CD4-positive, alpha-beta T cell treated with Interleukin-6 at 100 ng/mL for 8 hours (primary cell): ENCODE data around the gene TP53I11.

Experiments
- DNase-seq: peaks from one replicate; pipeline ENCODE4 v3.0.0-alpha.2; 2020; ENCODE audit warnings: mixed read lengths, low spot score

The TP53I11 gene

GRCh38 chr11:44978274-44978960 is 27.7 kb upstream of the TP53I11 start:
- no peak for DNase-seq

GRCh38 chr11:44977493-44977984 is 26.9 kb upstream of the TP53I11 start:
- peak; percentile 26 for DNase-seq

GRCh38 chr11:44976576-44976975 is 25.9 kb upstream of the TP53I11 start:
- DNase-seq: no peak

GRCh38 chr11:44974402-44975000 is 23.8 kb upstream of the TP53I11 start:
- DNase-seq: no peak

GRCh38 chr11:44973632-44974401 is 23.1 kb upstream of the TP53I11 start:
- DNase-seq: no peak

GRCh38 chr11:44972746-44973435 is 22.2 kb upstream of the TP53I11 start:
- no peak for DNase-seq

- no peak for DNase-seq
These were observed 20.5 kb upstream of the TP53I11 start for GRCh38 chr11:44971185-44971584.

- DNase-seq: no peak
These were observed 19.6 kb upstream of the TP53I11 start for GRCh38 chr11:44970293-44970692.

GRCh38 chr11:44969651-44970252 is 19.1 kb upstream of the TP53I11 start:
- DNase-seq: no peak

- no peak for DNase-seq
These were observed 17.8 kb upstream of the TP53I11 start for GRCh38 chr11:44968510-44968909.

GRCh38 chr11:44967930-44968496 is 17.3 kb upstream of the TP53I11 start:
- DNase-seq: no peak

- no peak for DNase-seq
These were observed 16.0 kb upstream of the TP53I11 start for GRCh38 chr11:44966694-44967093.

- no peak for DNase-seq
These were observed 14.0 kb upstream of the TP53I11 start for GRCh38 chr11:44964526-44965209.

- no peak for DNase-seq
These were observed 13.3 kb upstream of the TP53I11 start for GRCh38 chr11:44963948-44964347.

GRCh38 chr11:44963136-44963535 is 12.5 kb upstream of the TP53I11 start:
- no peak for DNase-seq

- DNase-seq: no peak
These were observed 11.8 kb upstream of the TP53I11 start for GRCh38 chr11:44962464-44962863.

GRCh38 chr11:44960200-44960845 is 9.6 kb upstream of the TP53I11 start:
- DNase-seq: no peak

GRCh38 chr11:44959064-44959463 is 8.4 kb upstream of the TP53I11 start:
- no peak for DNase-seq

GRCh38 chr11:44957776-44958564 is 7.3 kb upstream of the TP53I11 start:
- no peak for DNase-seq

GRCh38 chr11:44957040-44957515 is 6.4 kb upstream of the TP53I11 start:
- no peak for DNase-seq
